Activated CD8-positive, alpha-beta memory T cell treated with anti-CD3 and anti-CD28 coated beads, Interleukin-2, amount 50 U/mL, for 24 hours (primary cell): ENCODE results near the gene MYO7A.

Experiments used
- DNase-seq: peaks from one replicate; pipeline ENCODE4 v3.0.0-alpha.2; 2020; ENCODE audit errors: extremely low read depth

Gene MYO7A

DNA sequence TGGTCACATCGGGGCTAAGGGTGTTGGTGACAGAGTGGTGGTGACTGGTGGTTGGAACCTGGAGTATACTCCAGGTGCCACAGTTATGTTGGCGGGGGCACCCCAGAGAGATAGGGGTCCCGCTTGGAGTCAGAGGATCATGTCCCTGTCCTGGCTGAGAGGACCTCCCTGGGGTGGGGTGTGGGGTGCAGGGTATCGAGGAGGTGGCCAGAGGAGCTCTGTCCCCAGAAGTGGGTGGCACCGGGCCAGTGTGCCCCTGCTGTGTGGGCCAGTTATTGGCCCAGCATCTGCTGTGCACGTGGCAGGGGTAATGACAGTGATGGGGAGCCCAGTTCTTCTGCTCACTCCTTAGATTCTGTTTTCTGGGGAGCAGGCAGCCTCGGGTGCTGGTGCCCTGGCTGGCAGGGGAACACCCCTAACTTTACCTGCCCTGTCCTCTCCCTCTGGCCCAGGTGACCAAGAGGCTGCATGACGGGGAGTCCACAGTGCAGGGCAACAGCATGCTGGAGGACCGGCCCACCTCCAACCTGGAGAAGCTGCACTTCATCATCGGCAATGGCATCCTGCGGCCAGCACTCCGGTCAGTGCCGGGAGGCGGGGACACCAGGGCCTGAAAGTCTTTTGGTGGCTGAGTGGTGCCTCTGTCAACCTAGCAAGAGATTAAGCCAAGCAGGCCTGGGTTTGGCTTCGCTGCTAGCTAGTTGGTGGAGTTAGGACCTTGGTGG, 56.3 kb downstream of the MYO7A start:
- no peak for DNase-seq

GRCh38 chr11:77186302-77186701, 58.3 kb downstream of the MYO7A start:
- DNase-seq = no peak

DNA sequence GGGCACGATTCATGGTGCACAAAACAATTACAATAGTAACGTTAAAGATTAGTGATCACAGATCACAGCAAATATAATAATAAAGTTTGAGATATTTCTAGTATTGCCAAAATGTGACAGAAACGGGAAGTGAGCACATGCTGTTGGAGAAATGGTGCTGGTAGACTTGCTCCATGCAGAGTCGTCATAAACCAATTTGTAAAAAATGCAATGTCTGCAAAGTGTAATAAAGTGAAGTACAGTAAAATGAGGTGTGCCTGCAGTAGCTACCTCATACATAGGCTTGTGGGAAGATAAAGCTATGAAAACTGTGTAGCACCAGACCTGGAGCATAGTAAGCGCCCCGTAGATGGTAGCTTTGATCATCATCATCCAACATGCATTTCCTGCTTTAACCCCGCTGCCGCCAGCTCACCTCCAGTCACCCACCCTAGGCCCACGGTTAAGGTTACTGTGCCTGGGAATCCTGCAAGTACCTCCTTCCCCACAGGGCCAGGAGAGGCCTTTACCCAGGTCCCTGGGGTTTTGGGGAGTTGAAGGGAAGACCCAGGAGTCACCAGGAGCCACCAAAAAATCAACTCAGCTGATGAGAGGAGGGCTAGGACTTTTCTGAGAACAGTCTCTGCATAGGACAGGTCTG, 59.2 kb downstream of the MYO7A start:
- DNase-seq = no peak

DNA sequence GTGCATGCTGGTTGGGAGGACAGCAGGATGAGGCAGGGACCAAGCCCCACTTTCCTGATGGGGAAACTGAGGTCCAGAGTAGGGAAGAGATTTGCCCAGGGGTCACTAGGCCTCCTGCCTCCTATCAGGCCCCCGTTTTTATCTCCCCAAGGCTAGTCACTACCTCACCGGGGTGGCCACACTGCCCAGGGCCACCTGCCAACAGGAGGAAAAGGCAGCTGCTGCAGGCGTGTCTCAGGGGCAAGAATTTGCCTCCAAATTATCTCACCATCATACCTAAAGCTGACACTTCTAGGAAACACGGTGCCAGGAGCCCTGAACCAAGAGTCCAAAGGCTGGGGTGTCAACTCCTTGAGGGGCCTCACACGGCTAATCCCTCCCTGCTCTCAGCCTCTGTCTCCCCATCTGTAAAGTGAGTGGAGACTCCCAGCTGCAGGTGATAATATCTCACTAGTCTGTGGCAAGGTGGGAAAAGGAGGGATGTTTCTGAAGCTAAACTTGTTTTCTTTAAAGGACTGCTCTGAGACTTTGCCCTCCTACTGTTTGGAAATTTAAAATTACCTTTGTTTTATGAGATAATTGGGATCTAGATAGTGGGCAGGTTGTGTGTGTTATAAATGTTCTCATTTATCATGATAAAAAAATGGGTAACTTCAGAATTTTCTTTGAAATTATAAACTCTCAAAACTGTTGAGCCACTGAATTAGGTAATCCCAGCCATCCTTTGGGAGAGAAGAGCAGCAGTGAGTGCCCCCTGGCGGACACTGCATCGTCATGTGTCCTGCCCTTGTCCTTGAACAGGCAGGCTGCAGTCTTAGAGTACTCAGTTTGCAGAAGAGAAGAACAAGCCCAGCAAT, 60.0 kb downstream of the MYO7A start:
- peak; percentile 24 for DNase-seq

DNA sequence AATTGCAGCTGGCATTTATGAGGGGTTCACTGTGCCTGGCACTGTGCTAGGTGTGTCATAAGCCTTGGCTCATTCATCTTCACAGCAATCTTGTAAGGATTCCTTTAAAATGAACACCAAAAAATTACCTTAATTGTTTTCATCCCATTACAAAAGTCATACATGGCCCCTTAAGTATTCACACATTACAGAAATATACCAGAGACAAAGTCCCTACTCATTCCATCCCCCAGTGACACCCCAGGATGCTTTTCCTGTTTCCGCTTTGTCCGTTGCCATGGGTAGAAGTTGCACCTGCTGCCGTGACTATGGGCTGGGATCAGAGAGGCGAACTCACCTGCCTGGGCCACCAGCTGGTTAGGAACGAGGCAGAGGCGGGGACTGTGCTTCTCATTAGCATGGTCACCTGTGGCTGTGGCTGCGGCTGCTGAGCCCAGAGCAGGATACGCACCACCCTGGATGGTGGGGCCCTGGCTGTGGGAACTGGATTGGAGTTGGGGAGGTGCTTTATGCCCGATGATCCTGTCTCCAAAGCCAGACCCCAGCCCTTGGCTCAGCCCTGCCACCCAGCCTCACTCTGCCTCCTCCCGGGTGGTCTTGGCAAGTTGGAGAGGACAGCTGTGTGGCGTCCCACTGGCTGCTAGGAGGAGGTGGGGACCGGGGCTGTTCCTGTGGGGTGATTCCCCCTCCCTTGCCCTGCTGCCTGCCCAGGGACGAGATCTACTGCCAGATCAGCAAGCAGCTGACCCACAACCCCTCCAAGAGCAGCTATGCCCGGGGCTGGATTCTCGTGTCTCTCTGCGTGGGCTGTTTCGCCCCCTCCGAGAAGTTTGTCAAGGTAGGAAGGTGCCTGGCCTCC, 60.8 kb downstream of the MYO7A start:
- DNase-seq = no peak

GRCh38 chr11:77189588-77190210, 61.7 kb downstream of the MYO7A start:
- no peak for DNase-seq

DNA sequence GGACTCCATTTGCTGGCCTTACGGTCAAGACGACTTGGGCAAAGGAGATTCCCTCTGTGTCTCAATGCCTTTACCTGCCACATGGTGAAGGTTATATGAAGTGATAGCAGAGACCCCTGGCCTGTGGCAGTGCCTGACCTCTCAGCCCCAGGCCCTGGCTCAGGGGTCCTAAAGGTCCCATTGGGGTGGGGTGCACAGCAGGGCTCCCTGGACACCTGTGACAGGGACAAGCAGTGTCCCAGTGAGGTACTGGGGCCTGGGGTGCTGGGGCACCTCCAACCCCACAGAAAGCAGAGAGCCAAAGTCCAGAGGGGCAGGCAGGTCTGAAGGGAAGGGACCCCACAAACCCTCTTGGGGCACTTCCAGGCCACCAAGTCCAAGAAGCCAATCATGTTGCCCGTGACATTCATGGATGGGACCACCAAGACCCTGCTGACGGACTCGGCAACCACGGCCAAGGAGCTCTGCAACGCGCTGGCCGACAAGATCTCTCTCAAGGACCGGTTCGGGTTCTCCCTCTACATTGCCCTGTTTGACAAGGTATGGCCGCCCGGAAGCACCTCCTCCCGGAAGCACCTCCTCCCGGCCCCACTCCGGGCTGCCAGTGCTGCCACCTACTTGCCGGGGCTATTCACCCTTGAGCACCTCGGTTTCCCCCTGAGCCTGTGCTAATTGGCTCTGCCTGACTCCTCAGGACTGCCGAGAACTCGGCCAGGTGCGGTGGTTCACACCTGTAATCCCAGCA, 62.5 kb downstream of the MYO7A start:
- DNase-seq = no peak

DNA sequence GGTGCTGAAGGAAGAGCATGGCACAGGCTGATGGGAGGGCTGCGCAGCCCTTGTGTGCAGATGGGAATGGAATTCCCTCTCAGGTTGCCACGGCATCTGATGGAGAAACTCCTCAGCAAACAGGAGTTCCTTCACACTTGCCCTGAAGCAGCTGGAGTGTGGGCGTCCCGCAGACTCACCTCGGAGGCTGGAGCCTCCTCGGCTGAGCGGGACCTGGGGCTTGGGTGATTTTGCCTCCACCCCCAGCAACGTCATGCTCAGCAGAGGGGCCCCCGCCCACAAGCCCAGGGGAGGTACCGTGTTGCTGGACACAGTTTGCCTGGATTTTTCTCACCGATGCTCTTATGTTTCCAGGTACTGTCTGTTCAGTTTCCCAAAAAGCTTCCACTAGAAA, 63.4 kb downstream of the MYO7A start:
- no peak for DNase-seq

DNA sequence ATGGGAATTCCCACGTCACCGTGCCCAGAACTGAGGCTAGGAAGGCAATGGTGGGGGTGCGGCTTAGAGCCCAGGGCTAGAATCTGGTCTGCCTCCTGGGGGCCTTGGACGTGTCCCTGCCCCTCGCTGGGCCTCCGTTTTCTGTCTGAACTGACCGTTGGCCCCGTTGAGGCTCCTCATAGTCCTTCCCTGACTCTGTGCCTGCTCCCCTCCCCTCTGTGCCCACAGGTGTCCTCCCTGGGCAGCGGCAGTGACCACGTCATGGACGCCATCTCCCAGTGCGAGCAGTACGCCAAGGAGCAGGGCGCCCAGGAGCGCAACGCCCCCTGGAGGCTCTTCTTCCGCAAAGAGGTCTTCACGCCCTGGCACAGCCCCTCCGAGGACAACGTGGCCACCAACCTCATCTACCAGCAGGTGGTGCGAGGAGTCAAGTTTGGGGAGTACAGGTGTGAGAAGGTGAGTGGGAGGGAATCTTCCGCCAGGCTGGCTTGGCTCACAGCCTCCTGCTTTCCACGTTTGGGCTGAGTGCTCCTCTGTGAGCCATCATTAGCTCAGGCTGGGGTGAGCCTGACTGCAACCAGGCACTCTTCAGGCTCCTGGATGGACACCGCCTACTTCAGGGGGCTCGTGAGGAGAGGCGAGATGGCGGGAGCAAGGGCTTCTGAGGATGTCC, 63.9 kb downstream of the MYO7A start:
- DNase-seq = no peak

- no peak for DNase-seq
Measured at GRCh38 chr11:77193167-77193566, 65.1 kb downstream of the MYO7A start.

- DNase-seq = no peak
Measured at GRCh38 chr11:77193911-77194830, 66.1 kb downstream of the MYO7A start.

DNA sequence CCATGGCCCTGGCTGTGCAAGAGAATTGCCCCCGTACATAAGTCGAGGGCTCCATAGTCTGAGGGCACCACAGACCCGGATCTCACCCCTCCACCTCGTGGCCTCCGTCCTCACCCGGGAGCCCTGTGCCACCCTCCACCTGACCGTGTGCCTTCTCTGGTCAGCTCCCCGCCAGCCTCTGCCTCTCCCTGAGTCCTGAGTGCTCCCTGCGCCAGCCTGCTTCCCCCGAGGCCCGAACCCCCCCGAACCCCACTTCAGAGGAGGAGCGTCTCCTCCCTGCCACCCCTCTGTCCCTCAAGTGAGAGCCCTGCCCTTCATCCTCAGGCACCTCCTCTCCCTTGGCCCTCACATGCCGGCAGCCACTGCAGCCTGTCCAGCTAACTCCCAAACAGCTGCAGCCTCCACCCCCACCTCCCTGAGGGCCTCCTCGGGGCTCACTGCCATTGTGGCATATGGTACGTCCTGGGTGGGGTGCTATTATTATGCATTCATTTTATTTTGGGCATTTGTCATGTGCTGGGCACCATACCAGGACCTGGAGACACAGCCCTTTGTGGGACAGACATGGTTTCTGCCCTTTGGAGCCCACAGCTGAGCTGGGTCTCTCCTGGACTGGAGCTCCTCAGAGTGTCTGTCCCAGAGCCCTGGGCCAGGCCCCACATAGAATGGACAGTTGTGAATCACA, 67.2 kb downstream of the MYO7A start:
- DNase-seq = no peak

GRCh38 chr11:77196961-77197360, 68.9 kb downstream of the MYO7A start:
- DNase-seq = no peak

- DNase-seq = no peak
Measured at GRCh38 chr11:77197626-77198320, 69.7 kb downstream of the MYO7A start.

DNA sequence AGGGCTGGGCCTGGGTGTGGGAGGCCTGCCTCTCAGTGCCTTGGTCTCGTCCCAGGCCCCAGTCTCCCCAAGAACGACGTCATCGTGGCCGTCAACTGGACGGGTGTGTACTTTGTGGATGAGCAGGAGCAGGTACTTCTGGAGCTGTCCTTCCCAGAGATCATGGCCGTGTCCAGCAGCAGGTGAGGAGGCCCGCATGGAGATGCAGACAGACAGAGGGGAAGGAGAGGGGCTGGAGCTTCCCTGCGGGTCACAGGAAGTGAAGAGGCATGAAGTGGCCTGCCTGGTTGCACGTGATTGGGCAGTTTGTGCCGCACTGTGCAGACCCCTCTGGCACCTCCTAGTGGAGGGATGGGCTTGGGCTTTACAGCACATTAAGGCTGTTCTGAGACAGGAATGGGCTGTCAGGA, 70.4 kb downstream of the MYO7A start:
- no peak for DNase-seq

- DNase-seq = no peak
Measured at GRCh38 chr11:77199137-77199745, 71.2 kb downstream of the MYO7A start.
